ENCODE results near the gene AVEN. TPM values are rescaled to one million over a fixed set of nuclear protein-coding genes. Genes with fewer than 3 reads are reported as not detected.

AVEN gene
- polyA plus RNA-seq (2011; rRNA removed) = 27.2 and 29.3 TPM in 2 replicates
- polyA plus RNA-seq (2012; cell fraction: cytosol; rRNA removed) = 8.0 and 8.5 TPM in 2 replicates
- 2.7 and 3.6 TPM in 2 replicates for polyA plus RNA-seq (2012; cell fraction: nucleus; rRNA removed)
- polyA plus RNA-seq (2017; fragmentation: RNase III; extraction: RNeasy Plus Mini Kit Qiagen cat#74134 plus additional on column Dnase treatment) = 23.8 to 26.2 TPM (median 25.3 TPM) in 3 replicates
- 5.4 and 8.2 TPM in 2 replicates for polyA minus RNA-seq (2011; rRNA and poly(A)+ RNA removed)

GRCh38 chr15:34038871-34039789 is at the start of gene AVEN:
TSS of gene AVEN (minus strand) at chr15:34039204. CDS start at chr15:34039046, 158 bp downstream.
- FAIRE-seq (no peak), DNase-seq (ENCODE audit: low read depth in 1 of 2, low spot score in 1 of 2) (peak in 1 of 2 experiments; percentile 47), ATAC-seq (peak; percentile 68 to 79)
- H3K4me1 ChIP-seq = peaks cover 6% of the 10 kb centered on the region; the same call in 2 of the 3 replicates
- peak within 1 kb of the TSS; percentile 78 for H3K4me2 ChIP-seq
- peak within 1 kb of the TSS; percentile 98 to 99 for H3K27ac ChIP-seq
- H3K9me3 ChIP-seq = no peaks in the 10 kb centered on the region
- ChIA-PET POLR2A (interaction anchor here (1.0 kb wide), 1 partner anchor 9 kb away, joined by 5 read pairs; no protein-coding TSS in a partner anchor), CTCF (interaction anchor here (0.6 to 1.8 kb wide), 4 partner anchors 11 to 171 kb away, joined by 3 to 5 read pairs (median 4); partner anchors contain the start of gene KATNBL1)
- 16% methylated on average over 13 of the region's 82 CpGs for WGBS (ENCODE audit: missing lambda C conversion rate)
- TF ChIP-seq POLR2A (IDR thresholded peaks at IDR 0.05; ENCODE audit: low read length) = peak; percentile 38; the same call in 1 of the 2 replicates
- TF ChIP-seq JUN (IDR thresholded peaks at IDR 0.05) = peak; percentile 30 to 85; a peak in 4 of 5 replicates
- TF ChIP-seq, protein P1, sequence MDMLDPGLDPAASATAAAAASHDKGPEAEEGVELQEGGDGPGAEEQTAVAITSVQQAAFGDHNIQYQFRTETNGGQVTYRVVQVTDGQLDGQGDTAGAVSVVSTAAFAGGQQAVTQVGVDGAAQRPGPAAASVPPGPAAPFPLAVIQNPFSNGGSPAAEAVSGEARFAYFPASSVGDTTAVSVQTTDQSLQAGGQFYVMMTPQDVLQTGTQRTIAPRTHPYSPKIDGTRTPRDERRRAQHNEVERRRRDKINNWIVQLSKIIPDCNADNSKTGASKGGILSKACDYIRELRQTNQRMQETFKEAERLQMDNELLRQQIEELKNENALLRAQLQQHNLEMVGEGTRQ (IDR thresholded peaks at IDR 0.05) = peak; percentile 20; the same call in 1 of the 2 replicates
- no peak for TF ChIP-seq SMC3 (IDR thresholded peaks at IDR 0.05)
- 0 out of 2 replicates have a peak, but pooled peaks have one; percentile 40 for TF ChIP-seq E2F6 (IDR thresholded peaks at IDR 0.05; ENCODE audit: borderline replicate concordance, low read depth)
- no peak for TF ChIP-seq CBX8 (IDR thresholded peaks at IDR 0.05)
- TF ChIP-seq HES2 (IDR thresholded peaks at IDR 0.05) = no peak
- no peak for TF ChIP-seq NFE2L2 (conservative IDR thresholded peaks at IDR 0.05; ENCODE audit: low read length)
- H3K4me3 ChIP-seq = peak within 1 kb of the TSS; percentile 86

GRCh38 chr15:34085746-34086145 is 46.7 kb upstream of the AVEN start:
- no peak overlapping the region for H3K27ac ChIP-seq
- TF ChIP-seq HES2 (IDR thresholded peaks at IDR 0.05) (no peak), ELK1 (IDR thresholded peaks at IDR 0.05; ENCODE audit: low read depth, low read length) (no peak), TFCP2L1 (CRISPR knock-in tag; IDR thresholded peaks at IDR 0.05) (no peak)
- TF ChIP-seq, protein P2, sequence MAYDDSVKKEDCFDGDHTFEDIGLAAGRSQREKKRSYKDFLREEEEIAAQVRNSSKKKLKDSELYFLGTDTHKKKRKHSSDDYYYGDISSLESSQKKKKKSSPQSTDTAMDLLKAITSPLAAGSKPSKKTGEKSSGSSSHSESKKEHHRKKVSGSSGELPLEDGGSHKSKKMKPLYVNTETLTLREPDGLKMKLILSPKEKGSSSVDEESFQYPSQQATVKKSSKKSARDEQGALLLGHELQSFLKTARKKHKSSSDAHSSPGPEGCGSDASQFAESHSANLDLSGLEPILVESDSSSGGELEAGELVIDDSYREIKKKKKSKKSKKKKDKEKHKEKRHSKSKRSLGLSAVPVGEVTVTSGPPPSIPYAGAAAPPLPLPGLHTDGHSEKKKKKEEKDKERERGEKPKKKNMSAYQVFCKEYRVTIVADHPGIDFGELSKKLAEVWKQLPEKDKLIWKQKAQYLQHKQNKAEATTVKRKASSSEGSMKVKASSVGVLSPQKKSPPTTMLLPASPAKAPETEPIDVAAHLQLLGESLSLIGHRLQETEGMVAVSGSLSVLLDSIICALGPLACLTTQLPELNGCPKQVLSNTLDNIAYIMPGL (CRISPR knock-in tag; IDR thresholded peaks at IDR 0.05; ENCODE audit: borderline replicate concordance) = no peak
- no peaks in the 10 kb centered on the region for H3K9me3 ChIP-seq
- DNase-seq (ENCODE audit: low read depth in 1 of 2, low spot score in 1 of 2) (no peak), ATAC-seq (no peak), FAIRE-seq (no peak)
- WGBS (ENCODE audit: missing lambda C conversion rate) = 81% methylated on average over 2 of the region's 2 CpGs
- no peaks in the 10 kb centered on the region for H3K4me1 ChIP-seq
- no peak overlapping the region for H3K4me3 ChIP-seq
- ChIA-PET POLR2A (no interaction called here), CTCF (interaction anchor here (0.8 to 1.5 kb wide), 3 partner anchors 23 to 27 kb away, joined by 4 to 5 read pairs (median 5); no protein-coding TSS in a partner anchor)
- no peak overlapping the region for H3K4me2 ChIP-seq

- peak in 1 of 2 experiments; percentile 18 for DNase-seq (ENCODE audit: low read depth in 1 of 2, low spot score in 1 of 2)
- H3K27ac ChIP-seq = no peak overlapping the region
- H3K4me2 ChIP-seq = no peak overlapping the region
- POLR2A ChIA-PET = interaction anchor here (0.9 kb wide), 1 partner anchor 21 kb away, joined by 3 read pairs; no protein-coding TSS in a partner anchor
- CTCF ChIA-PET = interaction anchor here (1.0 to 1.5 kb wide), 2 partner anchors 12 to 22 kb away, joined by 3 to 5 read pairs; no protein-coding TSS in a partner anchor
- H3K4me1 ChIP-seq = no peaks in the 10 kb centered on the region
- no peak overlapping the region for H3K4me3 ChIP-seq
- FAIRE-seq = no peak
- 52% methylated on average over 7 of the region's 7 CpGs for WGBS (ENCODE audit: missing lambda C conversion rate)
- no peaks in the 10 kb centered on the region for H3K9me3 ChIP-seq
- ATAC-seq = no peak
- TF ChIP-seq ZNF302 (CRISPR knock-in tag; IDR thresholded peaks at IDR 0.05) (no peak), PHF8 (IDR thresholded peaks at IDR 0.05; ENCODE audit: borderline replicate concordance, low read depth) (no peak), ELK1 (IDR thresholded peaks at IDR 0.05; ENCODE audit: low read depth, low read length) (no peak), SMC3 (IDR thresholded peaks at IDR 0.05) (no peak), CTCF (IDR thresholded peaks at IDR 0.05) (no peak), NPAS2 (CRISPR knock-in tag; IDR thresholded peaks at IDR 0.05; ENCODE audit: borderline replicate concordance) (no peak), HDAC2 (IDR thresholded peaks at IDR 0.05) (no peak), POLR2AphosphoS2 (conservative IDR thresholded peaks at IDR 0.05; ENCODE audit: low read length) (no peak)
- TF ChIP-seq, protein P2 (CRISPR knock-in tag; IDR thresholded peaks at IDR 0.05; ENCODE audit: borderline replicate concordance) = no peak
These were observed 45.1 kb upstream of the AVEN start for GRCh38 chr15:34084086-34084485.

Data from A549 (cell line).